Endometrial microvascular endothelial cells (primary cell): Measurements from ENCODE around the gene RFFL. TPM values are rescaled to one million over a fixed set of nuclear protein-coding genes. Genes with fewer than 3 reads are reported as not detected.
"Not testable (repeated sequence)": the region's sequence is repeated elsewhere in the genome, so short reads cannot be mapped to it uniquely, and the experiment has no call there.

Source experiments
- in situ Hi-C: cut with HindIII; loops from 2 replicates; pipeline ENCODE4 v1.10.0; 2017; ENCODE audit warnings: low sequenced_read_pairs, low pct_unique_long_range_greater_than_20kb; ENCODE audit errors: inconsistent ontology term
- total RNA-seq: library from RNA; depleted of rRNA; stranded (reverse); fragments of >200 nt; gene quantifications from one replicate; pipeline ENCODE4 v1.2.3, GENCODE V29; 2015; ENCODE audit errors: inconsistent ontology term

The RFFL gene
- total RNA-seq, 1 donor from 2014 or later, result 24.3 TPM

GRCh38 chr17:35019386-35020179, 43.9 kb downstream of the RFFL start:
- in situ Hi-C loops, result no loop called here

GRCh38 chr17:35018814-35019213, 44.7 kb downstream of the RFFL start:
- in situ Hi-C loops, result no loop called here

- in situ Hi-C loops, result no loop called here
Observed at GRCh38 chr17:35017021-35017420, 46.5 kb downstream of the RFFL start.

- in situ Hi-C loops, result no loop called here
Observed at GRCh38 chr17:35016369-35016768, 47.1 kb downstream of the RFFL start.

- in situ Hi-C loops, result no loop called here
Observed at GRCh38 chr17:35011671-35012216, 51.8 kb downstream of the RFFL start.

- in situ Hi-C loops, result no loop called here
Observed at GRCh38 chr17:35010093-35010492, 53.4 kb downstream of the RFFL start.

- in situ Hi-C loops, result no loop called here
Observed at GRCh38 chr17:35006961-35007360, 56.5 kb downstream of the RFFL start.

GRCh38 chr17:35006345-35006744, 57.2 kb downstream of the RFFL start:
- in situ Hi-C loops, result no loop called here

- in situ Hi-C loops, result no loop called here
Observed at GRCh38 chr17:35003778-35004177, 59.7 kb downstream of the RFFL start.

- in situ Hi-C loops, result no loop called here
Observed at GRCh38 chr17:35002876-35003551, 60.5 kb downstream of the RFFL start.

- in situ Hi-C loops, result no loop called here
Observed at GRCh38 chr17:35001549-35001948, 62.0 kb downstream of the RFFL start.

GRCh38 chr17:35000965-35001364, 62.5 kb downstream of the RFFL start:
- in situ Hi-C loops, result not testable (repeated sequence)

- in situ Hi-C loops, result no loop called here
Observed at GRCh38 chr17:34999456-34999855, 64.1 kb downstream of the RFFL start.

- in situ Hi-C loops, result no loop called here
Observed at GRCh38 chr17:34998205-34998604, 65.3 kb downstream of the RFFL start.

GRCh38 chr17:34997355-34997862, 66.1 kb downstream of the RFFL start:
- in situ Hi-C loops, result no loop called here

- in situ Hi-C loops, result no loop called here
Observed at GRCh38 chr17:34996422-34997285, 66.9 kb downstream of the RFFL start.

- in situ Hi-C loops, result no loop called here
Observed at GRCh38 chr17:34993031-34993430, 70.5 kb downstream of the RFFL start.

- in situ Hi-C loops, result no loop called here
Observed at GRCh38 chr17:34991606-34992005, 71.9 kb downstream of the RFFL start.

- in situ Hi-C loops, result no loop called here
Observed at GRCh38 chr17:34990921-34991365, 72.6 kb downstream of the RFFL start.
